Tibial artery (tissue), 4 donors: ENCODE measurements around the gene KCNIP4.

Experiments
- DNase-seq, 2 donors: peaks; one replicate each; pipeline ENCODE4 v3.0.0-alpha.2; 2019
- H3K27ac ChIP-seq, 2 donors: fragments of 200-600 bp; sonication (generic) in 1 of 2; 1 replicate in 1 of 2; 2 replicates in 1 of 2; pipeline ENCODE4 v1.5.1; 2018 to 2019; ENCODE audit warnings: mild to moderate bottlenecking in 1 of 2
- H3K27me3 ChIP-seq, 2 donors: fragments of 200-600 bp; sonication (generic) in 1 of 2; one replicate each; pipeline versions ENCODE4 v1.5.1 to v1.6.0; 2016 to 2019
- H3K36me3 ChIP-seq, 3 donors: fragments of 200-600 bp; sonication (generic) in 2 of 3; one replicate each; pipeline ENCODE4 v1.5.1; 2016 to 2019; ENCODE audit warnings: mild to moderate bottlenecking in 2 of 3
- H3K4me1 ChIP-seq, 4 donors: fragments of 200-600 bp; sonication (generic) in 2 of 4; 1 replicate in 3 of 4; 2 replicates in 1 of 4; pipeline ENCODE4 v1.5.1; 2016 to 2019
- H3K4me3 ChIP-seq, 2 donors: fragments of 200-600 bp; sonication (generic) in 1 of 2; 1 replicate in 1 of 2; 2 replicates in 1 of 2; pipeline ENCODE4 v1.5.1; 2018 to 2019; ENCODE audit warnings: mild to moderate bottlenecking in 2 of 2
- H3K9me3 ChIP-seq, 3 donors: fragments of 200-600 bp; sonication (generic) in 1 of 3; one replicate each; pipeline ENCODE4 v1.5.1; 2016 to 2019
- intact Hi-C: fragments of 100-400 bp; cut with DNase I; formaldehyde crosslinking; loops from one replicate; pipeline ENCODE4 v1.15.0; 2023; ENCODE audit warnings: low total_unique reads
- TF ChIP-seq, protein P1 (sequence below), 2 experiments: fragments of 200-600 bp in 1 of 2; fragments of 450-650 bp in 1 of 2; IDR thresholded peaks; one replicate each; pipeline ENCODE4 v1.5.1; 2017 to 2019; ENCODE audit warnings: antibody characterized with exemption in 2 of 2, mild to moderate bottlenecking in 1 of 2, moderate library complexity in 1 of 2

The KCNIP4 gene

DNA sequence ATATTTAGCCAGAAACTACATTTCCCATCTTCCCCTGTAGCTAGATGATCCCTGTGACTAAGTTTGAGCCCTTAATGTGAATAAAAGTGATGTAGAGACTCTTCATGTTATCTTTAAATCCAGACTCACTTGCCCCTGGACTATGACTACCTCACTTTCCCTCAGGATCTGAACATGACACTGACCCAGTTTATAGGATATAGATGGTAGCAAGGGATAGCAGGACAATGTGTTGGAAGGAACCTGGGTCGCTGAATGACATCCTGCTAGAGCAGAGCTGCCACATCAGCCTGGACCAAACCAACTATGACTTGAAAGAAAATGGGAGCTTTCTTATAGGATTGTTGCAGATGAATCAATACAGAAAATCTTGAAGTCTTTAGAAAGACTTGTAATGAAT is 1110.1 kb downstream of the KCNIP4 start:
- DNase-seq = no peak
- no peak overlapping the region for H3K4me3 ChIP-seq
- TF ChIP-seq, protein P1, sequence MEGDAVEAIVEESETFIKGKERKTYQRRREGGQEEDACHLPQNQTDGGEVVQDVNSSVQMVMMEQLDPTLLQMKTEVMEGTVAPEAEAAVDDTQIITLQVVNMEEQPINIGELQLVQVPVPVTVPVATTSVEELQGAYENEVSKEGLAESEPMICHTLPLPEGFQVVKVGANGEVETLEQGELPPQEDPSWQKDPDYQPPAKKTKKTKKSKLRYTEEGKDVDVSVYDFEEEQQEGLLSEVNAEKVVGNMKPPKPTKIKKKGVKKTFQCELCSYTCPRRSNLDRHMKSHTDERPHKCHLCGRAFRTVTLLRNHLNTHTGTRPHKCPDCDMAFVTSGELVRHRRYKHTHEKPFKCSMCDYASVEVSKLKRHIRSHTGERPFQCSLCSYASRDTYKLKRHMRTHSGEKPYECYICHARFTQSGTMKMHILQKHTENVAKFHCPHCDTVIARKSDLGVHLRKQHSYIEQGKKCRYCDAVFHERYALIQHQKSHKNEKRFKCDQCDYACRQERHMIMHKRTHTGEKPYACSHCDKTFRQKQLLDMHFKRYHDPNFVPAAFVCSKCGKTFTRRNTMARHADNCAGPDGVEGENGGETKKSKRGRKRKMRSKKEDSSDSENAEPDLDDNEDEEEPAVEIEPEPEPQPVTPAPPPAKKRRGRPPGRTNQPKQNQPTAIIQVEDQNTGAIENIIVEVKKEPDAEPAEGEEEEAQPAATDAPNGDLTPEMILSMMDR (IDR thresholded peaks at IDR 0.05) = no peak
- no peak overlapping the region for H3K27ac ChIP-seq
- no peaks in the 10 kb centered on the region for H3K36me3 ChIP-seq
- H3K9me3 ChIP-seq = no peaks in the 10 kb centered on the region
- intact Hi-C loops = no loop called here
- no peaks in the 10 kb centered on the region for H3K27me3 ChIP-seq
- H3K4me1 ChIP-seq = peaks cover 0 to 11% (median 7%) of the 10 kb centered on the region in 4 donors

DNA sequence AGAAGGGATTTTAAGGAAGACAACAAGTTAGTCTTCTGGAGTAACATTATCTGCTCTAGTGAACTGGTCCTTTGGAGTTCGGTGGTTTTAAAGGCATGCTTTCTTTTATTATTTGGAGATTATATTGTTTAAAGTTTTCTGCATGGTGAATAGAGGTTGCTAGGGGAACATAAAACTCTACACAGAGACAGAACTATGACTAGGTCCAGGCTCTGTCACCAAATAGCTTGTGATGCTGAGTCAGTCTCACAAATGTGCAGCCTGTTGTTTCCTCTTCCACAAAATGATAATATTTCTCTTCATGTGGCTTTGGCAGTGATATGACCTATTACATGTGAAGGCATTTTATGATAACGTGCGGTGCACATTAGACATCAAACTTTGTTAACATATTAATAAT is 1115.7 kb downstream of the KCNIP4 start:
- no peaks in the 10 kb centered on the region for H3K36me3 ChIP-seq
- no peak overlapping the region for H3K27ac ChIP-seq
- H3K27me3 ChIP-seq = no peaks in the 10 kb centered on the region
- H3K4me1 ChIP-seq = no peaks in the 10 kb centered on the region
- no peak for DNase-seq
- H3K4me3 ChIP-seq = no peak overlapping the region
- TF ChIP-seq, protein P1 (IDR thresholded peaks at IDR 0.05) = no peak
- no peaks in the 10 kb centered on the region for H3K9me3 ChIP-seq
- intact Hi-C loops = no loop called here

DNA sequence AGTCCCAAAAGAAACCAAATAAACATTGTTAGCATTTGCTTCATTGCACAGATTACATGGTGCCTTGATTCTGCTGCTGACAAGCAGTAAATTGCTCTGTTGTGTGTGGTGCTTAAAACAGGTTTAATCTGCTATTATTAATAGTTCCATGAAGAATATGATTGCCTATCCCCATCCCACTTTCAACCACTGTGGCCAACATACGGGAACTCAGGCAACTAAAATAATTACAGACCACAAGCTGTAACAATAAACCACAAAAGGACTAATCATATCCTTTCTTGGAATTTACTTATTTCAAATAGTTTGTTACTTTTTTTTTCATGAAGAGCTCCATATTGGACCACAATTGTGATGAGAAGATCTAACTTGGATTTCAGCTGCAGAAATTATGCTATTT is 1116.8 kb downstream of the KCNIP4 start:
- intact Hi-C loops = no loop called here
- H3K27me3 ChIP-seq = no peaks in the 10 kb centered on the region
- no peak overlapping the region for H3K4me3 ChIP-seq
- no peaks in the 10 kb centered on the region for H3K9me3 ChIP-seq
- no peak for DNase-seq
- TF ChIP-seq, protein P1 (IDR thresholded peaks at IDR 0.05) = no peak
- no peaks in the 10 kb centered on the region for H3K36me3 ChIP-seq
- H3K4me1 ChIP-seq = no peaks in the 10 kb centered on the region
- no peak overlapping the region for H3K27ac ChIP-seq

DNA sequence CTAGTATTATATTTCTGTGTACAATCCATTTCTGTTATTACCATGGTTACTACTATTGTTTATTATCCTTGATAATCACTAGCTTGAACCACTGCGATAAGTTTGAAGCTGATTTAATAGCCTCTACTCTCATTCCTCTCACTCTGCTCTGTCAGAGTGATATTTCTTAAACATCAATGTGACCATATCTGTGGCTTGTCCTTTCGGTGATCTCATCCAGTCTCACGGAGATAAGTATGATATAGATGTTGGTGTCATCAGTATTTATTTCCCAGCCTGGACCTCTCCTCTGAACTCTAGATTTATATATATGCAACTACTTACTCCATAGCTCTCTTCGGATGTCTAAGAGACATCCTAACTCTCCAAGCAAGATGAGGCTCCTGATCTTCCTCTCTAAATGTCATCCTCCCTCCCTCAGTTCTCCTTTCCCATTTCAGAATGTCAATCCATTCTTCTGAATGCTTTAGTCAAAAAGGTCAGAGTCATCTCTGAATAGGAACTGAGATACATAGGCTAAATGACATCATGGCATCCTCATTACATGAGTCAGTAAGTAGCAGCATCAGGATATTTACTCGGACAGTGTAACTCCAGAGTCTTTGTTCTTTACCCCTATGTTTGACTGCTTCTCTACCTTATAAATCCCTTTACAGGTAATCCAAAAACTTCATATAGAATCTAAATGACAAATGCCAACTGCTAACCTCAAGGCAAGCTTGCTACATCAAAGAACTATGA is 1118.8 kb downstream of the KCNIP4 start:
- no peak overlapping the region for H3K27ac ChIP-seq
- intact Hi-C loops = no loop called here
- no peaks in the 10 kb centered on the region for H3K36me3 ChIP-seq
- no peaks in the 10 kb centered on the region for H3K27me3 ChIP-seq
- no peaks in the 10 kb centered on the region for H3K4me1 ChIP-seq
- no peak for DNase-seq
- no peak overlapping the region for H3K4me3 ChIP-seq
- TF ChIP-seq, protein P1 (IDR thresholded peaks at IDR 0.05) = no peak
- no peaks in the 10 kb centered on the region for H3K9me3 ChIP-seq

DNA sequence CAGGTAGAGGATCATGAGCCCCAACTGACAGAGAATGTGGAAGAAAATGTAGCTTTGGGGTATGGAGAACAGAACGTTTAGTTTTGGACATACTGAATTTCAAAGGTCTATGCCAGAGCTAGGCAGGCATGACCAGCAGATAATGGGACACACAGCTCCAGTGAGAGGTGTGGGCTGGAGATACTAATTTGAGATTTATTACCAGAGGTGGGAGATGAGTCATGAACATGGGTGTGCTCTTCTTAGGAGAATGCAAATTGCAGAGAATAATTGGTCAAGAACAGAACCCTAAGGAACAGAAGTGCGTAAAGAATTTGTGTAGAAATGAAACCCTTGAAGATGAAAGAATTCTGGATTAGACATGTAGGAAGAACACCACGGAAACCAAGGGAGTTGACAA is 1123.1 kb downstream of the KCNIP4 start:
- Histone ChIP-seq H3K36me3 (no peaks in the 10 kb centered on the region), H3K27me3 (no peaks in the 10 kb centered on the region), H3K9me3 (no peaks in the 10 kb centered on the region), H3K4me1 (no peaks in the 10 kb centered on the region), H3K27ac (no peak overlapping the region), H3K4me3 (no peak overlapping the region)
- TF ChIP-seq, protein P1 (IDR thresholded peaks at IDR 0.05) = no peak
- DNase-seq = no peak
- intact Hi-C loops = no loop called here
